Body of pancreas (tissue), 4 donors: ENCODE measurements around the gene HECA.

ENCODE experiments used
- CTCF ChIP-seq, 7 experiments: fragments of 450-650 bp in 4 of 7; fragments of 200-600 bp in 3 of 7; sonication (generic) in 3 of 7; IDR thresholded peaks; one replicate each; pipeline ENCODE4 v1.5.1; 2016 to 2019; ENCODE audit warnings: antibody characterized with exemption in 7 of 7
- POLR2A ChIP-seq, 3 donors: fragments of 450-650 bp; IDR thresholded peaks; one replicate each; pipeline ENCODE4 v1.6.1; 2016; ENCODE audit warnings: antibody characterized with exemption in 3 of 3, mild to moderate bottlenecking in 2 of 3

GRCh38 chr6:139153855-139154254 is 19.0 kb downstream of the HECA start:
- TF ChIP-seq CTCF (IDR thresholded peaks at IDR 0.05): no peak
- TF ChIP-seq POLR2A (IDR thresholded peaks at IDR 0.05): no peak
